ENCODE measurements around the gene GPX3.

Gene GPX3

GRCh38 chr5:151034422-151035379 is 14.3 kb downstream of the GPX3 start:
- DNase-seq: no peak

GRCh38 chr5:151036556-151036955 is 16.2 kb downstream of the GPX3 start:
- no peak for DNase-seq

- no peak for DNase-seq
Measured at GRCh38 chr5:151037561-151038411, 17.4 kb downstream of the GPX3 start.

GRCh38 chr5:151038412-151038745 is 18.0 kb downstream of the GPX3 start:
- no peak for DNase-seq

- no peak for DNase-seq
Measured at GRCh38 chr5:151038801-151039238, 18.4 kb downstream of the GPX3 start.

- no peak for DNase-seq
Measured at GRCh38 chr5:151039665-151040064, 19.3 kb downstream of the GPX3 start.

GRCh38 chr5:151040211-151040747 is 19.9 kb downstream of the GPX3 start:
- DNase-seq: no peak

GRCh38 chr5:151041577-151042268 is 21.3 kb downstream of the GPX3 start:
- no peak for DNase-seq

- no peak for DNase-seq
Measured at GRCh38 chr5:151042453-151043093, 22.2 kb downstream of the GPX3 start.

- DNase-seq: no peak
Measured at GRCh38 chr5:151047814-151048425, 27.5 kb downstream of the GPX3 start.

- no peak for DNase-seq
Measured at GRCh38 chr5:151048526-151048925, 28.1 kb downstream of the GPX3 start.

GRCh38 chr5:151051066-151051930 is 30.9 kb downstream of the GPX3 start:
- DNase-seq: peak; percentile 78

GRCh38 chr5:151051931-151052608 is 31.7 kb downstream of the GPX3 start:
- no peak for DNase-seq

- DNase-seq: no peak
Measured at GRCh38 chr5:151052836-151053235, 32.4 kb downstream of the GPX3 start.

GRCh38 chr5:151053796-151054462 is 33.5 kb downstream of the GPX3 start:
- no peak for DNase-seq

- no peak for DNase-seq
Measured at GRCh38 chr5:151054709-151055108, 34.3 kb downstream of the GPX3 start.

GRCh38 chr5:151055336-151055735 is 34.9 kb downstream of the GPX3 start:
- DNase-seq: no peak

GRCh38 chr5:151056379-151057325 is 36.3 kb downstream of the GPX3 start:
- no peak for DNase-seq

Data from activated CD8-positive, alpha-beta memory T cell treated with anti-CD3 and anti-CD28 coated beads, Interleukin-2, amount 50 U/mL, for 4 hours (primary cell).